Right atrium auricular region (tissue), 2 donors: Measurements from ENCODE around the gene KPNA1. TPM values are rescaled to one million over a fixed set of nuclear protein-coding genes. Genes with fewer than 3 reads are reported as not detected.

ENCODE experiments used
- DNase-seq: peaks from one replicate; pipeline ENCODE4 v3.0.0-alpha.2; 2019; ENCODE audit warnings: low spot score
- H3K27ac ChIP-seq, 2 donors: fragments of 200-600 bp; sonication (generic); 1 replicate in 1 of 2; 2 replicates in 1 of 2; pipeline ENCODE4 v1.5.1; 2016 to 2019
- H3K27me3 ChIP-seq, 2 donors: fragments of 200-600 bp; sonication (generic); one replicate each; pipeline versions ENCODE4 v1.5.1 to v1.6.0; 2017 to 2019
- H3K36me3 ChIP-seq: fragments of 200-600 bp; sonication (generic); one replicate; pipeline ENCODE4 v1.5.1; 2016
- H3K4me1 ChIP-seq, 2 donors: fragments of 200-600 bp; sonication (generic); one replicate each; pipeline versions ENCODE4 v1.5.1 to v1.6.0; 2017 to 2019
- H3K4me3 ChIP-seq, 2 donors: fragments of 200-600 bp; sonication (generic); 1 replicate in 1 of 2; 2 replicates in 1 of 2; pipeline ENCODE4 v1.5.1; 2017 to 2019; ENCODE audit warnings: mild to moderate bottlenecking in 1 of 2, moderate library complexity in 1 of 2
- H3K9me3 ChIP-seq, 2 donors: fragments of 200-600 bp; sonication (generic); one replicate each; pipeline ENCODE4 v1.5.1; 2019
- CTCF ChIP-seq, 2 donors: fragments of 200-600 bp; sonication (generic); IDR thresholded peaks; one replicate each; pipeline ENCODE4 v1.5.1; 2019; ENCODE audit warnings: antibody characterized with exemption in 2 of 2
- total RNA-seq, 2 donors: library from RNA; depleted of rRNA; stranded (reverse); fragments of >200 nt; gene quantifications; one replicate each; pipeline ENCODE4 v1.1.0, GENCODE V29; 2016

The KPNA1 gene
- total RNA-seq, 2 donors from 2014 or later: 33.3 to 40.0 TPM

- H3K27ac ChIP-seq: no peak overlapping the region
- no peaks in the 10 kb centered on the region for H3K9me3 ChIP-seq
- no peak for TF ChIP-seq CTCF (IDR thresholded peaks at IDR 0.05)
- peaks cover 70% of the 10 kb centered on the region for H3K36me3 ChIP-seq
- H3K27me3 ChIP-seq: no peaks in the 10 kb centered on the region
- H3K4me3 ChIP-seq: no peak overlapping the region
- DNase-seq: no peak
- H3K4me1 ChIP-seq: no peaks in the 10 kb centered on the region
Observed at GRCh38 chr3:122548076-122548475, 33.3 kb upstream of the KPNA1 start.

- Histone ChIP-seq H3K36me3 (peaks cover 59% of the 10 kb centered on the region), H3K9me3 (no peaks in the 10 kb centered on the region), H3K27ac (no peak overlapping the region), H3K4me1 (no peaks in the 10 kb centered on the region), H3K27me3 (no peaks in the 10 kb centered on the region), H3K4me3 (no peak overlapping the region)
- DNase-seq: no peak
- no peak for TF ChIP-seq CTCF (IDR thresholded peaks at IDR 0.05)
Observed at GRCh38 chr3:122546151-122546550, 31.4 kb upstream of the KPNA1 start.

- DNase-seq: no peak
- H3K36me3 ChIP-seq: peaks cover 45% of the 10 kb centered on the region
- H3K4me3 ChIP-seq: no peak overlapping the region
- H3K9me3 ChIP-seq: no peaks in the 10 kb centered on the region
- no peaks in the 10 kb centered on the region for H3K4me1 ChIP-seq
- no peak overlapping the region for H3K27ac ChIP-seq
- no peaks in the 10 kb centered on the region for H3K27me3 ChIP-seq
- no peak for TF ChIP-seq CTCF (IDR thresholded peaks at IDR 0.05)
Observed at GRCh38 chr3:122538956-122539490, 24.3 kb upstream of the KPNA1 start.

- Histone ChIP-seq H3K4me1 (no peaks in the 10 kb centered on the region), H3K27me3 (no peaks in the 10 kb centered on the region), H3K9me3 (no peaks in the 10 kb centered on the region), H3K36me3 (peaks cover 56% of the 10 kb centered on the region), H3K4me3 (no peak overlapping the region), H3K27ac (no peak overlapping the region)
- no peak for DNase-seq
- TF ChIP-seq CTCF (IDR thresholded peaks at IDR 0.05): no peak
Observed at GRCh38 chr3:122536632-122537001, 21.9 kb upstream of the KPNA1 start.

- Histone ChIP-seq H3K27ac (no peak overlapping the region), H3K9me3 (no peaks in the 10 kb centered on the region), H3K4me3 (no peak overlapping the region), H3K4me1 (no peaks in the 10 kb centered on the region), H3K36me3 (peaks cover 56% of the 10 kb centered on the region), H3K27me3 (no peaks in the 10 kb centered on the region)
- TF ChIP-seq CTCF (IDR thresholded peaks at IDR 0.05): no peak
- DNase-seq: no peak
Observed at GRCh38 chr3:122535964-122536631, 21.4 kb upstream of the KPNA1 start.

- Histone ChIP-seq H3K36me3 (peaks cover 43% of the 10 kb centered on the region), H3K27ac (no peak overlapping the region), H3K9me3 (no peaks in the 10 kb centered on the region), H3K4me1 (no peaks in the 10 kb centered on the region), H3K4me3 (no peak overlapping the region), H3K27me3 (no peaks in the 10 kb centered on the region)
- DNase-seq: no peak
- no peak for TF ChIP-seq CTCF (IDR thresholded peaks at IDR 0.05)
Observed at GRCh38 chr3:122533931-122534334, 19.2 kb upstream of the KPNA1 start.
